PC-9 (cell line): ENCODE results near the gene POU3F3.

Source experiments
- EZH2 ChIP-seq: fragments of 200-600 bp; sonication (generic); IDR thresholded peaks from 2 replicates; pipeline ENCODE4 v1.8.0; 2017; ENCODE audit warnings: antibody characterized with exemption, low read depth
- TF ChIP-seq, protein P1 (sequence below): fragments of 200-600 bp; sonication (generic); conservative IDR thresholded peaks from 2 replicates; pipeline ENCODE4 v1.6.1; 2017; ENCODE audit warnings: mixed run types, antibody characterized with exemption, mild to moderate bottlenecking, moderate library complexity

GRCh38 chr2:104804148-104804890 is 49.6 kb upstream of the POU3F3 start:
- TF ChIP-seq, protein P1, sequence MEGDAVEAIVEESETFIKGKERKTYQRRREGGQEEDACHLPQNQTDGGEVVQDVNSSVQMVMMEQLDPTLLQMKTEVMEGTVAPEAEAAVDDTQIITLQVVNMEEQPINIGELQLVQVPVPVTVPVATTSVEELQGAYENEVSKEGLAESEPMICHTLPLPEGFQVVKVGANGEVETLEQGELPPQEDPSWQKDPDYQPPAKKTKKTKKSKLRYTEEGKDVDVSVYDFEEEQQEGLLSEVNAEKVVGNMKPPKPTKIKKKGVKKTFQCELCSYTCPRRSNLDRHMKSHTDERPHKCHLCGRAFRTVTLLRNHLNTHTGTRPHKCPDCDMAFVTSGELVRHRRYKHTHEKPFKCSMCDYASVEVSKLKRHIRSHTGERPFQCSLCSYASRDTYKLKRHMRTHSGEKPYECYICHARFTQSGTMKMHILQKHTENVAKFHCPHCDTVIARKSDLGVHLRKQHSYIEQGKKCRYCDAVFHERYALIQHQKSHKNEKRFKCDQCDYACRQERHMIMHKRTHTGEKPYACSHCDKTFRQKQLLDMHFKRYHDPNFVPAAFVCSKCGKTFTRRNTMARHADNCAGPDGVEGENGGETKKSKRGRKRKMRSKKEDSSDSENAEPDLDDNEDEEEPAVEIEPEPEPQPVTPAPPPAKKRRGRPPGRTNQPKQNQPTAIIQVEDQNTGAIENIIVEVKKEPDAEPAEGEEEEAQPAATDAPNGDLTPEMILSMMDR, result no peak
- TF ChIP-seq EZH2, result no peak
